CD4-positive, alpha-beta T cell treated with Interleukin-17A for 4 hours (primary cell): ENCODE measurements around the gene PKD2L1.
"Not testable (repeated sequence)": the region's sequence is repeated elsewhere in the genome, so short reads cannot be mapped to it uniquely, and the experiment has no call there.

Experiments used
- DNase-seq: peaks from one replicate; pipeline ENCODE4 v3.0.0-alpha.2; 2020; ENCODE audit warnings: mixed read lengths

The PKD2L1 gene

DNA sequence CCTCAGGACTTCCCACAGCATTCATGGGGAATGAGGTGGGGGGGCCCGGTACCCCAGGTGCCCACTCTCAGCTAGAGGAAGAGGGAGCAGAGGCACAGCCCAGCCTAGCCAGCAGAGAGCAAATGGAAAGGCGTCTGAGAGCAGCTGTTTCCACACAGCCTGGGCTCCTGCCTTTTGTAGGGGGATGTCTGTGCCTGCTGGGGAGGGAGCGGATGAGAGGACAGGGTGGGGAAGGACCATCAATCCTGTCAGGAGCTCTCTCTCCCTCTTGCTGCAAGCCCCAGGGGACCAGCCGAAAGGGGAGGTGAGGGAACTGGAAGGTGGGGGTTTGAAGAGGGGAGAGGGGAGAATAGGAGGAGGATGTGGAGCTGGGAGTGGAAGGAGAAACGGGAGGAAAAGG lies at the start of gene PKD2L1:
PKD2L1 (minus strand) TSS at position 150 of the 400 bp plus-strand sequence; CDS start at position 25, 125 bp downstream.
- DNase-seq = no peak

GRCh38 chr10:100377830-100378229 lies 47.8 kb upstream of the PKD2L1 start:
- no peak for DNase-seq

GRCh38 chr10:100376656-100377055 lies 46.6 kb upstream of the PKD2L1 start:
- not testable (repeated sequence) for DNase-seq

- not testable (repeated sequence) for DNase-seq
Measured at GRCh38 chr10:100374677-100375353, 44.8 kb upstream of the PKD2L1 start.

DNA sequence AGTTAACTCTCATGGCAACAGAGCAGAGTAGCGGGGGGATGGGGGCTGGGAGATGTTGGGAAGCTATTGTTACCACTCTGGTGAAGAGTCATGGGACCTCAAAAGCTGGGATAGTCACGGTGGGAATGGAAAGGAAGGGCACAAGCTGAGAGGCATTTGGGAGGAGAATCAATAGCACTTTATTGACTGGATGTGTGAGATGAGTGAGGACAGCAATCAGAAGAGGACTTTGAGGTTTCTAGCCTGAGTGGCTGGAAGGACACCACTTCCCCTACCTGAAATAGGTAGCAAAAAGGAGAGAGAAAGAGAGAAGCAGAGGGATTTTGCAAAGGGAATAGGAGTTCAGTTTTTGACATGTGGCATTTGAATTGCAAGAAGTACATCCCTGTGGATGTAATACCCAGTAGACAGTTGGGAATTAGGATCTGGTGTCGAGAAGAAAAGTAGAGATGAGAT lies 44.2 kb upstream of the PKD2L1 start:
- DNase-seq = no peak

- peak; percentile 82 for DNase-seq
Measured at GRCh38 chr10:100373298-100374199, 43.5 kb upstream of the PKD2L1 start.

GRCh38 chr10:100372415-100373297 lies 42.6 kb upstream of the PKD2L1 start:
- DNase-seq = no peak

DNA sequence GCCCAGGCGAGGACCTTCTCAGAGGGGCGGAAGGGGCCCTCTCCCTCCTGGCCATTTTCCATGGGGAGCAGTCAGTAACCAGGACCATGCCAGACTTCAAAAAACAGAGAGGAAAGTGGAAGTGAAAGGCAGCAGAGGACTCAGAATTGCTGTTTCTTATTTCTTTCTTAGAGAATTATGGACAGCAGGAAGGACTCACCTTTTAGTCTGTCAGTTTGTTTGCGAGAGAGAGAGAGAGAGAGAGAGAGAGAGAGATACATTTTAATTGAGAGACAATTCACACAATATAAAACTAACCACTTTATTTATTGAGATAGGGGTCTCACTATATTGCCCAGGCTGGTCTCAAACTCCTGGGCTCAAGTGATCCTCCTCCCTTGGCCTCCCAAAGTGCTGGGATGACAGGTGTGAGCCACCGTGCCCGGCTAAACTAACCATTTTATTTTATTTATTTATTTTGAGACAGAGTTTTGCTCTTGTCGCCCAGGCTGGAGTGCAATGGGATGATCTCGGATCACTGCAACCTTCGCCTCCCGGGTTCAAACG lies 41.5 kb upstream of the PKD2L1 start:
- no peak for DNase-seq

- peak; percentile 67 for DNase-seq
Measured at GRCh38 chr10:100370714-100371481, 40.9 kb upstream of the PKD2L1 start.

GRCh38 chr10:100368721-100369120 lies 38.7 kb upstream of the PKD2L1 start:
- no peak for DNase-seq

GRCh38 chr10:100364735-100365391 lies 34.8 kb upstream of the PKD2L1 start:
- no peak for DNase-seq

DNA sequence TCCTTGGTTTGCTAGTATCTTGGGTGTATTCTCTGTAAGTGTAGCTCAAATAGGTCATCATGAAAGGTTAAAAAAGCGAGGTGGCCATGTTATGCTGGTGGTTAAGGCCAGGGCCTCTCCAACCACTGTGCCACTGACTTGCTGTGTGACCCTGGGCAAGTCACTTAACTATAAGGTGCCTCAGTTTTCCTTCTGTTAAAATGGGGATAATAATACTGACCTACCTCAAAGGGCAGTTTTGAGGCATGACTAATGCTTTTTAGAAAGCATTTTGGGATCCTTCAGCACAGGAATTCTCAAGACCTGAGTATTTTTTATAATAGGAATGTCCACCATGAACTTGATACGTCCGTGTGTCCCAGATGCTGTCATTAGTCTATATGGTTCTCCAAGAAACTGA lies 34.1 kb upstream of the PKD2L1 start:
- DNase-seq = no peak

DNA sequence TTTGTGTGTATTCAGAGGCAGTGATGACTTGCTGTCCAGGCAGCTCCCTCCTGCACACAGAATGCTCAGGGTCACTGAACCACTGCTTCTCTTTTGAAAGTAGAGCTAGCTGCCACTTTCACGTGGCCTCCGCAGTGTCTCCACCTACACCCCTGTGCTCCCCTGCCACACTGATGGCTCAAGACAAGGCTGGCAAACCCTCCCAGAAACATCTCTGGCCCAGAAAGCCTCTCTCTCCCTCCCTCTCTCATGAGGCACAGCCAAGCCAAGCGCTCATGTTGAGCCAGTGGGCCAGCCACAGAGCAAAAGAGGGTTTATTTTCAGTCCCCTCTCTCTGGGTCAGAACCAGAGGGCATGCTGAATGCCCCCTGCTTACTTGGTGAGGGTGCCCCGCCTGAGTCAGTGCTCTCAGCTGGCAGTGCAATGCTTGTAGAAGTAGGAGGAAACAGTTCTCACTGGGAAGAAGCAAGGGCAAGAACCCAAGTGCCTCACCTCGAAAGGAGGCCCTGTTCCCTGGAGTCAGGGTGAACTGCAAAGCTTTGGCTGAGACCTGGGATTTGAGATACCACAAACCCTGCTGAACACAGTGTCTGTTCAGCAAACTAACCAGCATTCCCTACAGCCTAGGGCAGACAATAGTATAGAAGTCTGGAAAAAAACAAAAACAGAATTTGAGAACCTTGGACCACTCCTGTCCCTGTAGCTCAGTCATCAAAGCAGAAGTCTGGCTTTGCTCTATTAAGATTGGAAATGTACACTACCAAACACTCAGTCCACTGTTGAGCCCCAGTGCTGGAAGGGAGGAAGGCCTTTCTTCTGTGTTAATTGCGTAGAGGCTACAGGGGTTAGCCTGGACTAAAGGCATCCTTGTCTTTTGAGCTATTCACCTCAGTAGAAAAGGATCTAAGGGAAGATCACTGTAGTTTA lies 32.8 kb upstream of the PKD2L1 start:
- DNase-seq = no peak

DNA sequence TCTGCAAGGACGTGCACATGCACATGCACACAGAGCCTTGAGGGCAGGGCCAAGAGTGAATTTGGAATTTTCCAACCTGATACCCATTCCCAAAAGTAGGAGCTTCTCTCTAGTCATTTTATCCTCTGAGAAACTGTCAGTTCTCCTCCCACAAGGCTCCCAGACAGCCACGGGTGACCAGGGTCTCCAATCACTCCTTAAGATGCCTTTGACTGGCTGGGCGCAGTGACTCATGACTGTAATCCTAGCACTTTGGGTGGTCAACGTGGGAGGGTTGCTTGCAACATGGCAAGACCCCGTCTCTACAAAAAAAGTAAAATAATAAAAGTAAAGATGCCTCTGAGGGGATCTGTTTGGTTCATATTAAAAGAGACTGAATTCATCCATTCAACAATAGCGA lies 30.2 kb upstream of the PKD2L1 start:
- DNase-seq = no peak

DNA sequence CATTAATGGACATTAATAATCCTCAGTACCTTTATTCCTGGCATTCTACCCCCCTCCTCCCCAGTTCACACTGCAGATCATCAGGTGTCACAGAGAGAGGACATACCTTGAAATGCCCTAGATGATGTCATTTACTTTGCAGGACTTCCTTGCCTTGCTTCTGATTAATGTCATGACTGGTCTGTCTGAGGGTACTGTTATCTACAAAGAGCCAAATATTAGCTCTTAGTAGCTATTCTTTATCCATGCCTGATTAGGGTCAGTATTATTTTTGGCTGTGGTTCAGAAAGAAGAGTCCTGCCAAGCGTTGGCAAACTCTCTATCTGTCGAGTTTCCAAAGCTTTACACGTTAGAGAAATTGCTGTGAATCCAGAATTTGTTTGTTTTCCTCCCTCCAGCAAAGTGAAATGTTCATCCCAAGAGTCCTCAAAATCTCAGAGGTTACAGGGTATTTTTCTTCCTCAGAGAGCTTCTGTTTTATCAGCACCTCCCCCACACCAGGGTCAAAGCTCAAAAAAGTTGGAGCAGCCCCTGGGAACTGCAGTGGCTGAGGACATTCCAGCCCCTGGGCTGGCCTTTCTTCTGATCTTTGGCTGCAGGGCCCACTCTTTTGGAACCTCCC lies 29.6 kb upstream of the PKD2L1 start:
- DNase-seq = no peak

- no peak for DNase-seq
Measured at GRCh38 chr10:100359030-100359432, 29.0 kb upstream of the PKD2L1 start.

GRCh38 chr10:100357059-100357858 lies 27.2 kb upstream of the PKD2L1 start:
- no peak for DNase-seq
